ENCODE results near the gene CLEC16A.
"Not testable (repeated sequence)": the region's sequence is repeated elsewhere in the genome, so short reads cannot be mapped to it uniquely, and the experiment has no call there.

CLEC16A gene

GRCh38 chr16:10923650-10924214 is 20.6 kb upstream of the CLEC16A start:
- no peak for FAIRE-seq

DNA sequence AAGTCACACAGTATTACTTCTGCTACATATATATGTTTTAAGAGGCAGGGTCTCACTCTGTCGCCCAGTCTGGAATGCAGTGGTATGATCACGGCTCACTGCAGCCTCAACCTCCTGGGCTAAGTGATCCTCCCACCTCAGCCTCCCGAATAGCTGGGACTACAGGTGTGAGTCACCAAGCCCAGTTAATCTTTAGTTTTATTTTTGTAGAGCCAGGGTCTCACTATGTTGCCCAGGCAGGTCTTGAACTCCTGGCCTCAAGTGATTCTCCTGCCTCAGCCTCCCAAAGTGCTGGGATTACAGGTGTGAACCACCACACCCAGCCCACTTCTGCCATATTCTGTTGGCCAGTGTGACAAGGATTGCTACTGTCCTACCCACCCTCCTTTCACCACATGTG is 19.1 kb upstream of the CLEC16A start:
- not testable (repeated sequence) for FAIRE-seq

- FAIRE-seq = no peak
Measured at GRCh38 chr16:10926094-10926493, 18.3 kb upstream of the CLEC16A start.

DNA sequence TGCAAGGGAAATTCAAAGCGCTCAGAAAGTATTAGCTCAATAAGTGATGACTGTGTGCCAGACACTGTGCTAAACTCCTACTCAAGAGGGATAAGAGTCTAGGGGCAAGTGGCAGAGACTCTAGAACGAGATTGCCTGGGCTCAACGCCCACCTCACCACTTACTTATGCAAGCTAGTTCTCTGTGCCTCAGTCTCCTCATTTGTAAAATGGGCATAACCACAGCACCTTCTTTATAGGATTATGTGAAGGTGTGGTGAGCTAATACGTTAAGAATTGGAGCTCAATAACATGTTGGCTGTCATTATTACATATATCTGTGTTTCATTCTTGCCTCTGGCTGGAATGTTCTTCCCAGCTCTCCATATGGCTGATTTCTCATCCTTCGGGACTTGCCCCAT is 17.5 kb upstream of the CLEC16A start:
- no peak for FAIRE-seq

DNA sequence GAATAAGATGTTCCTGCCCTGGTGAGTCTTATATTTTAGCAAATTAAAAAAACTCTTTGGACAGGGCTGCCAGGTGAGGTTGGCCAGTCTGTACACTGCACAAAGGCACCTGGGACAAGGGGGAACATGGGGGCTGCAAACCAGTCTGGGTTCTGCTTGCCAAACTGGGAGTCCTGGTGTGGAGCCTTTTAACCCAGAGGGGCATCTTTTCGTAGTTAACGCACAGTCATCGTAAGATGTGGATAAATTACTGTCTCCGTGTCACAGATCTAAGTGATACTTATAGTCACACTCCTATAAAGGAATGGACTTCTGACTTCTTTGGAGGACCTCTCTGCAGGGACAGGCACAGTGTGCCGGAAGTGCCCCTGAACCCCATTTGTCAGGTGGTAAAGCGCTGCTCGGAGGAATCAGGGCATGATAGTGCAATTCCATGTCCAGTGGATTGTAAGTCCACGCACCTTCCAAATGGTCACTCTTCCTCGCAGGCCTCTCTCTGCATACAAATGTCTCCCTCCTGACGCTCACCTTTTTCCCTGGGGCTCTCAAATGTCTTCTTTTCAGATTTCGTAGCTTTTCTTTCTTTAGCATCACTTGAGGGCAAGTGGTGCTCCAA is 16.8 kb upstream of the CLEC16A start:
- FAIRE-seq = no peak

- FAIRE-seq = not testable (repeated sequence)
Measured at GRCh38 chr16:10929097-10929496, 15.3 kb upstream of the CLEC16A start.

- no peak for FAIRE-seq
Measured at GRCh38 chr16:10929853-10930754, 14.3 kb upstream of the CLEC16A start.

- FAIRE-seq = no peak
Measured at GRCh38 chr16:10930755-10931093, 13.6 kb upstream of the CLEC16A start.

GRCh38 chr16:10931134-10931533 is 13.2 kb upstream of the CLEC16A start:
- no peak for FAIRE-seq

GRCh38 chr16:10931977-10932632 is 12.3 kb upstream of the CLEC16A start:
- FAIRE-seq = no peak

DNA sequence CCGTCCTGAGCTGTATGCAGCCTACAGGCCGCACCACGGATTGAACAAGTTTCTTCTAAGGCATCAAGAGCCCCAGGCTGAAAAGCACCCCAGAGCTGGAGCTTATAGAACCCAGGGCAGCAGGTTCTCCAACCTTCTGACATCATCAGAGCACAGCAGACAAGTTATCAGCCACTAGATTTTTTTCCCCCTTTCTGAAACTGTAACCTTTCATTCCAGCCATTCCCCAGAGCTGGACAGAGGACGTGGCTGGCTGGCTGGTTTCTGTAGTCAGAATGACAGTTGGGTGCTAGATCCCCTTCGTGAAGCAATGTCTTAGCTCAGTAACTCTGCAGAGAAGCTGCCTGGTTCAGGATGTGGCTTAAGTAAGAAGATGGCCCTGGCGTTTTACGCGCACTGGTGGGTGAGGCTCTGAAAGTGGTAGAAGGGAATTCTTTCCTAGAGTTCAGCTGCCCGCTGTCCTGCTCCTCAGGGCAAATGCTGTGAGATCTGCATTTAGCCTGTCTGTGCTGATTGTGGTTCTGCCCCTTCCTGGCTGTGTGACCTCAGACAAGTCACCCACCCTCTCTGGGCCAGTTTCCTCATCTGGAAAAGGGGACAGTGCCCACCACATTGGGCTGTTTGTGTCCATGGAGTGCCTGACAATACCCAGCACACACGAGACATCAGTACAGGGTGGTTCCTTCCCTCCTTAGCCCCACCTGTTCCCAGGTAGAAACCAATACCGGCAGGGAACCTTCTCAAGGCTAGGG is 11.2 kb upstream of the CLEC16A start:
- FAIRE-seq = no peak

DNA sequence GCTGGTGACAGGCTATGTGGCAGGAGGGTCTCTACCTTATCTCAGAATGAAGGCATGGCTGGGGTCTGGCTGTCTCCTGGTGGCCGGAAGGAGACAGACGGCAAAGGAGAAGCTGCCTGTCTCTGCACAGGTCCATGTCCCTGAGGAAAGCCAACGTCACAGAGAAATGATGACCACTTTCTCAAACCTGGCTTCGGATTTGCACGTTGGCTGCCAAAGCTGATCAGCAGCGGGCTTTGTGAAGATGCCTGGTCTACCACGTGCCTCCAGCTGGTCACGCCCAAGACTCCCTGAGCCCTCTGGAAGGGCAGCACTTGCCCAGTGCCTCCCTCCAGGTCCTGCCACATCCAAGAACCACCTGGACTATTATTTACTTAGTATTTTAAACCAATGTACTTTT is 10.5 kb upstream of the CLEC16A start:
- FAIRE-seq = no peak

GRCh38 chr16:10934325-10935107 is 9.8 kb upstream of the CLEC16A start:
- no peak for FAIRE-seq

GRCh38 chr16:10935226-10935915 is 9.0 kb upstream of the CLEC16A start:
- FAIRE-seq = no peak

- FAIRE-seq = no peak
Measured at GRCh38 chr16:10936272-10936984, 7.9 kb upstream of the CLEC16A start.

DNA sequence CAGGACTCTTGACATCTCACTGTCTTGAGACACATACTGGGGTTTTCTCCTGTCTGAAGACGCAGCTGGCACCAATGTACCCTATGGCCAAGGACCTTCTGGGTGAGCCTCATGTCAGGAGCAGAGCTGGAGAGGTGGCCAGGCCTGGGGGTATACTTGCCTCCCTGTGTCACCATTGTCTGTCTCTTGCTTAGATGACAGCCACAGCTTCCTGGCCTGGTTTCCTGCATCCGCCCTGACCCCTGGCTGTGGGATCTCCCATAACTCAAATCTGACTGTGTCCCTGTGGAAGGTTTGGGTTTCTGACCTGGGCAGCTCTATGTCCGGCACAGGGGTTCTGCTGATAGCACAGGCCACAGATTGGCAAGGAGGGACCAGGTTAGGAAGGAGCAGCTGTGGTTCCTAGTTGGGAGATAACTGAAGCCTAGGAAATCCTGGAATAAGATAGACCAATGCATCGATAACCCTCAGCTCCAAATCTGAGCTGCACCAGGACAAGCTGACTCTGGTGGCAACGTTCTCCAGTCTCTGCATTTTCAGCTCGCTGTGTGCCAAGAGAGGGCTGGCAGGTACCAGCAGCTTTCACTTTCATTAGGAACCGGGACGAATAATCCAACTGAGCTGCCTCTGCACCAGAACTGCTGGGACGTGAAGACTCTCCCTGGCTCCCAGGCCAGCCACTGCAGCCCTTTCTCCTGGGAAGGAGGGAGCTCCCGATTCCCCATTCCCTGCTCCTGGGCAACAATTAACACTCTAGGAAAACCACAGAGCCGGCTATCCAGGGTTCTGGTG is 7.1 kb upstream of the CLEC16A start:
- FAIRE-seq = no peak

DNA sequence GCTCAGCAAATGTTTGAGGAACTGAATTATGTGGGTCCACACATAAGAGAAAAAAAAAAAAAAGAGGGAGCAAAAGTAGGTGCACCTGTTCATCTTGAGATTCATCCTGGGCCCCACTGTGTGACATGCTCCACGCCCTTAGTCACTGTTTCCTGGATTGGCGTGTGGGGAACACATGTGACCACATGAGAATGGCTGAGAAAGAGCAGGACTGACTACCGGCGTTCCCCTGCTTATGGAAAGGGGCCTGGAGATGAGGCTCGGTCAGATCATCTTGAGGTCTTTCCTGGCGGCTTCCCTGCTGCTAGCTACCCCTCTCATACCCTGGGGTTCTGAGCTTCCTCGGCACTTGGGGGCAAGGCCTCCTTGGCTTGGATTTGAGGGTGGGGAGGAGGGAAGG is 6.0 kb upstream of the CLEC16A start:
- FAIRE-seq = no peak

- FAIRE-seq = no peak
Measured at GRCh38 chr16:10938796-10939648, 5.3 kb upstream of the CLEC16A start.

All from TTC549 (cell line).